Medulla oblongata (tissue), 1 donor: ENCODE measurements around the gene GPR179.
"Not testable (repeated sequence)": the region's sequence is repeated elsewhere in the genome, so short reads cannot be mapped to it uniquely, and the experiment has no call there.

Experiments used
- DNase-seq: peaks from one replicate; pipeline ENCODE4 v3.0.0-alpha.2; 2015; ENCODE audit errors: extremely low spot score

Gene GPR179

DNA sequence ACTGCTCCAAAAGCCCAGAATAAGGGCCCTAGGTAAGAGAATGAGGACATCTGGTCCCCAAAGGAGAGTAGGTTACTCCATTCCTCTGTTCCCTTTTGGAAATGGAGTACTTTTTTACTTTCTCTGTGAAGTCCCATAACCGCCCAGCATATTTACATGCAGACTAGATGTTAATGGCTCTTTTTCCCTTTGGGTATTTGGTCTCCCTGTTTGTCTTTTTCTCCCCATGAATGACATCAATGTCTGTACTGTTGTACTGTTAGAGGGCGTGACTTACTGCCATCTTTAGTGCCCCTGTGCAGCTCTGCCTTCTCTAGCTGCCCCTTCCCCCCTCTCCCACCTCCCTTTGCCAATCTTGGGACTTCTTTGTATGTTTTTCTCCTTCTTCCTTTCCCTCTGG is 19.0 kb downstream of the GPR179 start:
- DNase-seq: peak; percentile 59

DNA sequence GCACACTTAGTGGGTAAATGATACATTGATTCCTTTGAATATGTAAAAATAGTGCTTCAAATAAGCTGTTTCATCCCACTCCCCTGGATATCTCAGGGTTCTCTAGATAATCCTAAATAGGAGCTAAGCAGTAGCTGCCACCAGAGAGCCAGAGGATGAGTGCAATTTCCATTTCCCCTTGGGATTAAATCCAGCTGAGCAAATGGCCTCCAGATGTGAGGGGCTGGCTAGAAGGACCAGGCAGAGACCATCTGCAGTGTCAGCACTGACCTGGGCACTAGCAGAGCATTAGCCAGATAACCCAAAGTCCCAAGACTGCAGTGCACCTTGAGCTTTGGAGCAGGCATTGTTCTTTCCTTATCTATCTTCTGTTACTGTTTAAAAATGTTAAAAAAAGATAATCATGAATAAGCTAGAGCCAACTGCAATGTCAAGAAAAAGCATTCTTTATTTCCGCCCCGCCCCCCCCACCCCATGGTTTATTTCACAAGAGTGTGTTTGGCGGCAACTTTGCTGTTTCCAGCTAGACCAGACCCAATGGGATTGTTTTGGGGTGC is 19.5 kb downstream of the GPR179 start:
- no peak for DNase-seq

DNA sequence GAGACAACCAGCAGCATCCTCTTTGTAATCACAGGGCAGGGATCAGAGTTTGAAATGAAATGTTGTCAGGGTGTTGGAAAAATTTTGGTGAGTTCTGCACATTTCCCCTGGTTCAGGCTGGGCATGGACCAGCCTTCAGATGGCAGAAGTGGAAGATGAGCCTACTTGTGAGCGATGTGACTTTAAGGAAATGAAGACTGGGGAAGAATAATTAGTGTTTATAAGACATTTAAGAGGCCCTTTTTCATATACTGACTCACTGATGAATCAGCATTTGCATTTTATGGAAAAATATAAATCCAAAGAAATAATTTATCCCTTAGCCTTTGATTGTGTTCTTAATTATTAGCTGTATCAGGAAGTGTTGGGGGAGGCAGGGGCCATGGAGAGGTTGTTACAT is 20.9 kb downstream of the GPR179 start:
- no peak for DNase-seq

DNA sequence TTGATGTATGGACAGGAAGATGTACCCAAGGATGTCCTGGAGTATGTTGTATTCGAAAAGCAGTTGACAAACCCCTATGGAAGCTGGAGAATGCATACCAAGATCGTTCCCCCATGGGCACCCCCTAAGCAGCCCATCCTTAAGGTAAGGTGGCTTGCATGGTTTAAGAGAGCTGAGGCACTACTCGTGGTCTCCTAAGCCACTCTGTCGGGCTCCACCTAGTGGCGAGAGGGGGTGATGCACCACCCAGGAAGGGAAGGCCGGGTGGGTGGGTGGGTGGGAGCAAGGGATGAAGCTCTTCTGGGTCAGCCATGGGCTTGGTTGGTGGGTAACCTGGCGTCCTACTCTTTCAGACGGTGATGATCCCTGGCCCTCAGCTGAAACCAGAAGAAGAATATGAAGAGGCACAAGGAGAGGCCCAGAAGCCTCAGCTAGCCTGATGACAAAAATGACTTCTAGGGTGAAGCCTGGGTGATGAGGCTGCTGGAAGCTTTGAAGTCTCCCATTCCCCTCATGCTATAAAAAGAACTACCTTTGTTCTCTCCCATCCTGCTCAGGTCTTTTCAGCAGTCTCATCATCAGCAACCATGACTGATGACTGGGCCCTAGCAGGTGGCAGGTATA is 21.5 kb downstream of the GPR179 start:
- DNase-seq: peak; percentile 53

DNA sequence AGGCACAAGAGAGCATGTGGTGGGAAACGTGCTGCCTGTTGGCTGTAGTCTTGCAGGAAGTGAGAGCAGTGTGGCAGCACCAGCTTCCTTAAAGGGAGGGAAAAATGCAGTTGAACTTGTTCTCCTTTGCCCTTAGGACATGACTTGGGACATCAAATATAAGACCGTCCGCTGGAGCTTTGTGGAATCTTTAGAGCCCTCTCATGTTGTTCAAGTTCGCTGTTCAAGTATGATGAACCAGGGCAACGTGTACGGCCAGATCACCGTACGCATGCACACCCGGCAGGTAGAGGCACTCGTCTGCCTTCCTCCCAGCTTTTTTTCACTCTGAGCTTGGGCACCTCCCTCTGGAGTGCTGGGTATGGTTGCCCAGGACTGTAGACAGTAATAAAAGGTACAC is 23.3 kb downstream of the GPR179 start:
- peak; percentile 2 for DNase-seq

DNA sequence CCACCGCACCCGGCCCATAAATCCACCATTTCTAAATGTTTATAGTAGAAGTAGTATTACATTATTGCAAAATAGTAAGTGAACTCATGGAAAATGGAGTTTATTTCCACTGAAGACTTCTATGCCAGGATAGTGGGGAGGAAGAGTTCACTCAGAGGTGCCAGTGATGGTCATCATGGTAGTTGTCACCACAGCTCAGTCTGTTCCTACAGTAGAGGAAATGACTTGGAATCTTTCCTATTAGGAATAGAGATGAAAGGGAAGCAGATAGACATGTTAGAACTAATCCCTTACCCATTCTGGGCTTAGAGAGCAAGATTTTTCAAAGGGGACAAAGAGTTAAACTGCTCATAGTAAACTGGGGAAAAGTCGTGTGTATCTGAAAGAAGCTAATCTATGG is 26.7 kb downstream of the GPR179 start:
- no peak for DNase-seq

DNA sequence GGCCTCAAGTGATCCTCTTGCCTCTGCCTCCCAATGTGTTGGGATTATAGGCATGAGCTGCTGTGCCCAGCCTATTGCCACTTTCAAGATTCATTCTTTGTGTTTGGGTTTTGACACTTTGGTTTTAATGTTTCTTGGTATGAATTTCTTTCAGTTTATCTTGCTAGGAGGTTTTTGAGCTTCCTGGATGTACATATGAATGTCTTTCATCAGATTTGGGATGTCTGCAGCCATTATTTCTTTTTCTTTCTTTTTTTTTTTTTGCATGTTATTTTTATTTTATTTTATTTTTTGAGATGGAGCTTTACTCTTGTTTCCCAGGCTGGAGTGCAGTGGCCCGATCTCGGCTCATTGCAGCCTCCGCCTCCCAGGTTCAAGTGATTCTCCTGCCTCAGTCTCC is 28.3 kb downstream of the GPR179 start:
- DNase-seq: no peak

DNA sequence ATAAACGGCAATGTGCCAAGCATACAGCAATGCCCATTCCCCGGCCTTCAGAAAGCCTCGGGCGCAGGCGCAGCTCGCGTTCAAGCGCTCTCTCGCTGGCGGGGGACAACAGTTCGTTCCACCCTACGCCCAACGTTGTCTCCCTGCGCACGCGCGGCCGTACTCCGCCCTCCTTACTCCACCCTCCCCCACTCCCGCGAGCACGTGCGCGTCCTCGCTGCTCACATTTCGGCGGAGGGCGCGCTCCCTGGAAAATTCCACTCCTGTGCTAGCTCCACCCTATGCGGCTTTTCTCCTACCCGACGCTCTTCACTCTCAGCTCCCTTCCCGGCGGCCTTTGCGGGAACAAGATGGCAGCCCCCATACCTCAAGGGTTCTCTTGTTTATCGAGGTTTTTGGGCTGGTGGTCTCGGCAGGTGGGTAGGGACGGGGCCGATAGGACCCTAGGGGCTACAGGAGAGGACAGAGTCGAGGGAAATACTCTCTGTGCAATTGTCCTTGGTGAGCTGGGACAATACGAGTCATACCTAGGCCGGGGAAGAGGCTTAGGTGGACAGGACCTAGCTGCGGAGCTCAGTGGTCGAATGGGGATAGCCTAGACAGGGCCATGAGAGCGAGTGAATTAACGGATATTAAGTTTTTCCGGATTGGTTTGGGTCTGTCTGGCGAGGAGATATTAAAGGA is 46.8 kb downstream of the GPR179 start, which contains the start of gene MRPL45:
TSS of gene MRPL45 (plus strand) at position 335 of the 684 bp plus-strand sequence. CDS start at position 351, 16 bp downstream.
- peak; percentile 96 for DNase-seq

DNA sequence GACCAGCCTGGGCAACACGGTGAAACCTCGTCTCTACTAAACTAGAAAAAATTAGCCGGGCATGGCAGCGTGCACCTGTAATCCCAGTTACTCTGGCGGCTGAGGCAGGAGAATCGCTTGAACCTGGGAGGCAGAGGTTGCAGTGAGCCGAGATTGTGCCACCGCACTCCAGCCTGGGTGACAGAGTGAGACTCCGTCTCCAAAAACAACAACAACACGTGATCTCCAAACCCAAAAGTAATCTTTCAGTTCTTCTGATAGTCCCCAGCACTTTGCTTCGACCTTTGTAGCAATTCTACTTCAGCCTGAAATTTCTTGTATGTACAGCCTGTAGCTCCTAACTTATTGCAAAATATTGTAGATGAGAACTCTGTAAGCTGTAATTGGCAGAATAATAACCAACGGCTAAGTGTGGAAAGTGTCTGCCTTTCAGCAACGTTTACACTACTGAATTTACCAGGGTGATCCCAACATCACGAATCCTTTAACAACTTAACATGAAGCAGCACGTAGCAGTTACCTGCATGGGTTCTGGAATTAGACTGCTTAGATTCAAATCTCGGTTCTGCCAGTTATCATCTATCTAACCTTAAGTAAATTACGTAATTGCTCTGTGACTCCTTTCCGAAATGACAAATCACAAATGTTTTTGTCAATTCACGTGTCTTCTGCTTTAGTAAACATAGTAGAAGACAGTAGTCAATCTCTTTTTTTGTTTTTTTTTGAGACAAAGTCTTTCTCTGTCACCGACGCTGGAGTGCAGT is 48.0 kb downstream of the GPR179 start:
- peak; percentile 16 for DNase-seq

DNA sequence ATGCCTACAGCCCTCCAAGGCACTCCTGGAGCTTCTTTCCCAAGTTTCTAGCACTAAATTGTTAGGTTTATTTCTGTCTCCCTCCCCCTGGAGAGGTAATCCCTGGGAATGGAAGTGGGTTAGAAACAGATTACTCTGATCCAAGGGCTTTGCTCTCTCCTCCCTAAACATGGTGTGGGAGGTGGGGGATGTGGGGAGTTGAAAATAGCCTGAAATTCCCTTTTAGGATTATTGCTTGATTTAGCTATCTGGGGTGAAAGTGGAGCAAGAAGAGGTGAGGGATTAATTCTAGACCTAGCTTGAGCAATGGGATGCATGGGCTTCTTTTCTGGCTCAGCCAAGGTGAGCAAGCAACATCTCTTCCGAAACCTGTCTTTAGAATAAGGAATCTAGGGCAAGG is 54.0 kb downstream of the GPR179 start:
- DNase-seq: not testable (repeated sequence)

DNA sequence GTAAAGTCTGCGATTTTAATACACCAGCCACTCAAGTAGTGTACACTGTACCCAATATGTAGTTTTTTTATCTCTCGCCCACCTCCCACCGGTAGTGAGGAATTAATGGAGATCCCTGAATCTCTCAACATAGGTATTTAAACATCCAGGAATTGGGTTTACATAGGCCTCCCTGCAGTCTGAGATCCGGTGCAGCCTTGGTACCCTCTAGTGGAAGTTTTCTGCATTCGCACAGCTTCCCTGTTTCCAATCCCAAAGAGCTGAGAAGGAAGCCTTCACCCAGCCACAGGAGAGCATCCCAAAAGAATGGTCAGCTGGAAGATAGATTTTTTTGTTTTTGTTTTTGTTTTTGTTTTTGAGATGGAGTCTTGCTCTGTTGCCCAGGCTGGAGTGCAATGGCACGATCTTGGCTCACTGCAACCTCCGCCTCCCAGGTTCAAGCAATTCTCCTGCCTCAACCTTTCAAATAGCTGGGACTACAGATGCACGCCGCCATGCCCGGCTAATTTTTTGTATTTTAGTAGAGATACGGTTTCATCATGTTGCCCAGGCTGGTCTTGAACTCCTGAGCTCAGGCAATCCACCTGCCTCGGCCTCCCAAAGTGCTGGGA is 55.4 kb downstream of the GPR179 start:
- not testable (repeated sequence) for DNase-seq

DNA sequence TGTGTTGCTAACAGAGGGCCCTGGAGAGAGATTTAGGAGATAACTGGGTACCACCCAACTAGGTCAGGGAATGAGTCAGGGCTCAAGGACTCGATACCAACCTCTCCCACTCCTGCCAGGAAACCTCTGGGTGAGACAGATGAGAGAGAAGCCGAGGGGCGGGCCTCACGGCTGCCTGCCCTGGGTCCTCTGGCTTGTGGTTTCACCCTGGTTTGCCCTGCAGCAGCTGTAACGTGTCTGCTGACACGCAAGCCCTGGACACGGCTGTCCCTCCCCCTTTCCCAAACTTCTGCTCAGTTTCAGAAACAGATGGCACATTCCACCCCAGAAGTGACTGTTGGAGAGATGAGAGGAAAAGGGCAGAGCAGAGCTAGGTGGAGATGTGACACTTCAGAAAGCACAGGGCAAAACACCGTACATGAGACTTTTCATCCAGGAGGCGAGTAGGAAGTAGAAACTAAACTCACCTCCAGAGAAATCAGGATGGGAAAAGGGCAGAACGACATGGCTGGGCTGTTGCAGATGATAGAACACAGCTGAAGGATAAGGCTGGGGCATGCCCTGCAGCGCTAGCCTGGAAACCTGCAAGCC is 57.2 kb downstream of the GPR179 start:
- DNase-seq: not testable (repeated sequence)

DNA sequence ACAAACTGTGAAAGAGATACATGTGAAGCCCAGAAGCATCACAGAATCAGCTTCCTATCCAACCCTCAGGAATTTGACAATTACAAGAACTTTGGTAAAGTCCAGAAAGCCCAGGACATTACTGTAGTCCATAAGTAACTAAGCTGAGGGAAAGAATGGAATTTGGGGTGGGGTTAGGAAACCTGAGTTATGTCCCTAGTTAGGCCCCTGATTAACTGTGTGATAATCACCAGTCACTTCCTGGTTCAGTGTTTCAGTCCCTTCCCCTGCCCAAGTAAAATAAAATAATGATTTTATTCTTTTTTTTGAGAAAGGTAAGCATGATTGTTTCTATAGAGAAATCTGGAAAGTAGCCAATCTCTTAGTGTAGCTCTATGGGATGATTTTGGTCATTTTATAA is 57.8 kb downstream of the GPR179 start:
- DNase-seq: not testable (repeated sequence)
